ENCODE data around the gene USHBP1.

Gene USHBP1

DNA sequence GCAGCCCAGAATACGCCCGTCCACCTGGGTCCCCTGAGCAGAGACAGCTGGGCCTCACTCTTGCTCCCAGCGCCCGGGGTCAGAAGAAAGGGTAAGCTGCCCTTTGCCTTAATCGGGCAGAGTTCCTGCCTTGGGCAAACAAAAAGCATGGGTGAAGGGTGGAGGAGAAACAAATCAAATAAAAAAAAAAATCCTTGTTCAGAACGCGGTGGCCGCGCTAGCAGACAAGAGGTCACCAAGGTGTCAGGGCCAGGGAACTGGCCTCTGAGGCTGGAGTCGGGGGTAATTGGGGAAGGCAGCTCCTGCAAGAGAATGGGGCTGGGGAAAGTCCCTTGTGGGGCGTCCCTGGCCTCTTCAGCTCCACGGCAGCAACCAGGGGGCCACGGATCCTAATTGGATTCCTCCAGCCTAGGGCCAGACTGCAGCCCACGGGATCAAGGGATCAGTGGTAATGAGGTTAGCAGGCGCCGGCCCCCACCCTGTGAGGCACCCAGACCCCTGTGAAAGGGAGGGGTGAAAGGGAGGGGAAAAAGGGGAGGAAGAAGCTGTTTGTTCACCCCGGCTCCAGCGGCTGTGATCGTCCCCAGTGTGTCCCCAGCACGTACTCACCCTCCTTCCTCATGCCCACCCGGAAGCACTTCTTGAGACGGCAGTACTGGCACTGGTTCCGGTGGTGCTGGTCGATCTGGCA is 24.3 kb downstream of the USHBP1 start:
- DNase-seq, result no peak

DNA sequence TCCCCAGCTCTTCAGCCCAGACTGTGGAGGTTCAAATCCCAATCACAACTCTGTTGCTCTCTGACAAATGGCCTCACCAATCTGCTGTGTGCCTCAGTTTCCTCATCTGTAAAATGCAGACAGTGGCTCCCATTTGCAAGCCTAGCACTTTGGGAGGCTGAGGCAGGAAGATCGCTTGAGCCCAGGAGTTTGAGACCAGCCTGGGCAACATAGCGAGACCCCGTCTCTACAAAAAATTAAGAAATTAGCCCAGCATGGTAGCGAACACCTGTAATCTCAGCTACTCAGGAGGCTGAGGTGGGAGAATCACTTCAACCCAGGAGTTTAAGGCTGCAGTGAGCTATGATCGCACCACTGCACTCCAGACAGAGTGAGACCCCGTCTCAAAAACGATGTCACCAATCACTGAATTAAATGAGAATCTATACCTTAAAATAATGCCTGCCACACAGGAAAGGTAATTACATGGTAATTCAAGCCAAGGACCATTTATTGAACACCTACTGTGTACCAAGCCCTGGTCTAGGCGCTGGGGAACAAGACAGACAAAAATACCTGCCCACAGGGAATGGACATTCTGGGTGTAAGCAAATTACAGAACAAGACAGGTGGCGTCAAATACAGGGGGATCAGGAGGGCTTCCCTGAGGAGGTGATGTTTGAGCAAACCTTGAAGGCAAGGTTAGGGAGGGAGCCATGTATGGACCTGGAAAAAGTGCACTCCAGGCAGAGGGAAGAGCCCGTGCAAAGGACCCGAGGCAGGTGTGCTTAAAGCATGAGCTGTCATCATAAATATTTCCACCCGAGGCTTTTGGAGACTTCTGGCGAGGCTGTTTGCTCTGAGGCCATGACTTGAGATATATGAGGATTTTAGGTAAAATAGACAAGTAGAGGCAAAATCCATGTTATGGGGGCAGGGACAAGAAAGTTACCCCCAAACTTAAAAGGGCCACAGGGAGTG is 26.5 kb downstream of the USHBP1 start:
- DNase-seq, result no peak

DNA sequence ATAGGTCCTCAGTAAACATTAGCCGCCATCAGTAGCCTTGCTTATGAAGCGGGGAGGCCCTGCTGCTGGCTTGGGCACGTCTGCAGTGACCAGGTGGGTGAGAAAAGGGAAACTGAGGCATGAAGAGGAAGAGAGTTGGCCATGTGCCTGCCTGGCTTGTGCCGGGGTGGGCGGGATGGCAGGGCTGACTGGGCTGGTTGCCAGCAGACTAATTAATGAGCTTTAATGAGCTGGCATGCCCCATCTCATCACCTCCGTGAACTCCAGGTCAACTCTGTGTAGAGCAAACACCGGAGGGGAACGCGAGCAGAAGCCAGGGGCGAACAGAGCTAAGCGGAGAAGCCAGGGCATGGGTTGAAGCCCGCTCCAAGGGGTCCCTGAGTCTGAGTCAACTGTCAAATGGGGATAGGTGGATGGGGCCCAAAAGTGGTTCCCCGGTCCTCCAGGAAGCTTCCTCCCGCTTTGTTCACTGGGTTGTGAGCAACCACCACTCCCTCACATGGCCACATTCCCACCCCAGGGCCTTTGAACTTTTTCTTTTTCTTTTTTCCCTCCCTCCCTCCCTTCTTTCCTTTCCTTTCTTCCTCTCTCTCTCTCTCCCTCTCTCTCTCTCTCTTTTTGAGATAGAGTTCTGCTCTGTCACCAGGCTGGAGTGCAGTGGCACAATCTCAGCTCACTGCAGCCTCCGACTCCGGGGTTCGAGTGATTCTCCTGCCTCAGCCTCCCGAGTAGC is 27.6 kb downstream of the USHBP1 start:
- DNase-seq, result no peak

DNA sequence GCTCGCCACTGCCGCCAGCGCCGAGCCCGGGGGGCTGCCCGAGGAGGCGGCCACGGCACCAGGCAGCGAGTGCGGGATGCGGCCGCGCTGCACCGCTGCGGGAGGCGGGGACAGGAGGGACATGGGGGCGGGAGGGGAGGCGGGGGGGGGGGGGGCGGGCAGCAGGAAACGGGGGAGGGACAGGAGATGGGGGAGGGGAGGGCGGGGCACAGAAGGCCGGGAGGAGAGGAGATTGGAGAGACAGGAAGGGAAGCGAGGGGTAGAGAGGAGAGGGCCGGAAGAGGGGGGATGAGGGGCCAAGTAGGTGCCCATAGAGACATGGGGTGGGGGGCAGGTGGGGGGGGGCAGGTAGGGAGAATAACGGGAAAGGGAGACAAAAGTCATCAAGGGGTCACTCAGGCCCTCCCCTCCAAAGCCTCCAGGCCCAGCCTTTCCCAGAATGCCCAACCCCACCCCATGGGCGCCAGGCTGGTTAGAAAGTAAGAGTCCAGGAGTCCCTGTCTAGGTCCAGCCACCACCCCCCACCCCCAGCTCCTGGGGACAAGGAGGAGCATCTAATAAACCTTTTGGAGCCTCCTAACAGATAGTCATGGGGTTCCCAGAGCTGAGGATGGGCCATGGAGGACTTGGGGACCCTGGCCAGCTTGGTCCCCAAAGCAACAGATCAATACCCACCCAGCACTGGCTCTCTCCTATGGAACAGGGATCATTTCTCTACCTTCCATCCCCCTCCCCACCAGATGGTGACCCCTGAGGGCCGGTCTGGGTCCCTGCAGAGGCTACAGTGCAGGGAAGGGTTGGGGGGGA is 28.4 kb downstream of the USHBP1 start:
- DNase-seq, result no peak

DNA sequence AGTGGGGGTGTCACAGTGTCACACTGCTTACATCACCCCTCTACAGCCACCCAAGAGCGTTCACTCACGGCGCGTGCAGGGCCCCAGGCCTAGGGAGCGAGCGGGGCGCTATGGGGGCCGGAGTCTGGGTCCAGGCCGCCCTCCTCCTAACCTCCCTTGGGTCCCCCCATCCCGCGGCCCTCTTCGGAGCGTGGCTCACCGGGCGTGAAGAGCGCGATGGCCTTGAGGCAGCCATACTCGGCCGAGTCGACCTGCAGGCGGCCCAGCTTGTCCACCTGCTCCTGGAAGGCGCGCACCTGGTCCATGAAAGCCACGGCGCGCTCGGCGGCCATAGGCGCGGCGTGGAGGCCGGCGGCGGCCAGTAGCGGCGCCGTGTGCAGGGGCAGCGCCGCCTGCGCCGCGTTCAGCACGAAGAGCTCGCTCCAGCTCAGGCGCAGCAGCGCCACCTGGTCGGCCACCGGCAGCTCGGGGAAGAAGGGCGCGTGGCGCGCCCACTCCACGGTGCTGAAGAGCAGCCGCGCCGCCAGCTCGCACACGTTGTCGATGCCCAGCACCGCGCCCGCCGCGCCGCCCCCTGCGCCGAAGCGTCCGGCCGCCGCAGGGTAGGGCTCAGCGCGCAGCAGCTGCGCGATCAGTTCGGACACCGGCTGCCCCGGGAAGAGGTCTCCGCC is 29.1 kb downstream of the USHBP1 start:
- DNase-seq, result peak; percentile 89

DNA sequence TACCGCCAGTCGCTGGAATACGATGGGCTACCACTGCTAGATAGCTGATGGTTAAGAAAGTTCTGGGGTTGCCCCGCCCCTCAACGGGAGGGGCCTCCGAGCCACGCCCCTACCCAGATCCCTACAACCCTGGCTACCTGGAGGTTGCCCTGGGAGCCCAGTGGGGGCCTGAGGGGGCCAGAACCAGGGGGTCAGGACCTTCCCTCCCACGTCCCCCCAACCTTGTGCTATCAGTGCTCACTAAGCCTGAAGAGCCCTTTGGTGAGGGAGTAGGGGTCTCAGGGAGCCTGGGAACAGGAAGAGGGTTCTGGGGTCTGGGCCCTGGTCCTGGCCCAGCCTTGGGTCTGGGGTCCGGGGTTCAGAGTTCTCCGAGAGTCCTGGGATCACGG is 29.6 kb downstream of the USHBP1 start:
- DNase-seq, result peak; percentile 47

DNA sequence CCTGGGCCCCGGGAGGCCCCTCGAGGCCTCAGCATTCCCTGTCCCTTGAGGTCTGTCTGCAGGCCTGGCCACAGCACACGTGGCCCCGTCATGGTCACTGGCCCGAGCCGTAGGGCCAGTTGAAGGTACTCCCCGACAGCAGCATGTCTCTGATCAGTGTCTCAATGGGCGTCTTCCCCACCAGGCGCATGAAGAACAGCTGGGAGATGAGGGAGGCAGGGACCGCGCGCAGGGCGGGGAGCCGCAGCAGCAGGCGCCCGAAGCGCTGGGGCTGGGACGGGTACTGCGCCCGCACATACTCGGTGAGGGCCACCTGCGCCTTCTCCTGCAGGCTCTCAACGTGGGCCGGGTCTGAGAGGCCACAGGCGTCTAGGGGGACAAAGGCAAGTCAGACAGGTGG is 32.3 kb downstream of the USHBP1 start:
- DNase-seq, result no peak

DNA sequence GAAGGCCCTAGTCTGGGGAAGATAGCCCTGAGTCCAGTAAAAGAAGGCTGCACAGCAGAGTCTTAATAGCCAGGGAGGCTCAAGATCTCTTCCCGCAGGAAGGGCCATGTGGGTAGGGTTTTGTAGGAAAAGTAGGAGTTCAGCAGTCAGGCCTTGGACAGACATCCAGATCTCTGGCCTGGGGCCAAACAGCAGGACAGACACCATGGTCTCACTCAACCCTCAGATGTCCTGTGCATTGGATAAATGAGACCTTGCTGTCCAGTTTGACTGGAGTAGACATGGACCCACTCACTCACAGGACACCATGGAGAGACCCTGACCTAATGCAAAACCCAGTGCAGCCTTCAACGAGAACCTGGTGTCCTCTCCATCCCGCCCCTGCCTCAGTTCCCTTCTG is 34.7 kb downstream of the USHBP1 start:
- DNase-seq, result no peak

DNA sequence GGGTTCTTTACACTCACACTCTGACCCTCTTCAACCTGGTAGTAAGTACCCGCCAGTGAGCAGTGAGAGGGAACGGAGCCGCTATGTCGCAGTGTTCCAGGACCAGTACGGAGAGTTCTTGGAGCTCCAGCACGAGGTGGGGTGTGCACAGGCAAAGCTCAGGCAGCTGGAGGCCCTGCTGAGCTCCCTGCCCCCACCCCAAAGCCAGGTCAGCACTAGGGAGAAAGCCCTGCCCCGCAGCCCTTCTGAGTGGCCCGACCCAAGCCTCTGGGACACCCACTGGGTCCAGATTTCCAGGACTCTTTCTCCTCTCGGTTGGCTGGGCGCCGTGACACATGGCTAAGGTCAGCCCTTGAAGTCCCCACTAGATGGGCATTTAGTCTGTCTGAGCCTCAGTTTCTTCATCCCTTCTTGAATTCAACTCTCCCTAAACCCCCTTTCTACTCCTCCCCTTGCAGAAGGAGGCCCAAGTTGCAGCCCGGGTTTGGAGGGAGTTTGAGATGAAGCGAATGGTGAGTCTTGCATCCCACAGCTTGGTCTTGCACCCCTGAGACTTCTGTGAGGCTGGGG is 36.7 kb downstream of the USHBP1 start:
- no peak for DNase-seq

DNA sequence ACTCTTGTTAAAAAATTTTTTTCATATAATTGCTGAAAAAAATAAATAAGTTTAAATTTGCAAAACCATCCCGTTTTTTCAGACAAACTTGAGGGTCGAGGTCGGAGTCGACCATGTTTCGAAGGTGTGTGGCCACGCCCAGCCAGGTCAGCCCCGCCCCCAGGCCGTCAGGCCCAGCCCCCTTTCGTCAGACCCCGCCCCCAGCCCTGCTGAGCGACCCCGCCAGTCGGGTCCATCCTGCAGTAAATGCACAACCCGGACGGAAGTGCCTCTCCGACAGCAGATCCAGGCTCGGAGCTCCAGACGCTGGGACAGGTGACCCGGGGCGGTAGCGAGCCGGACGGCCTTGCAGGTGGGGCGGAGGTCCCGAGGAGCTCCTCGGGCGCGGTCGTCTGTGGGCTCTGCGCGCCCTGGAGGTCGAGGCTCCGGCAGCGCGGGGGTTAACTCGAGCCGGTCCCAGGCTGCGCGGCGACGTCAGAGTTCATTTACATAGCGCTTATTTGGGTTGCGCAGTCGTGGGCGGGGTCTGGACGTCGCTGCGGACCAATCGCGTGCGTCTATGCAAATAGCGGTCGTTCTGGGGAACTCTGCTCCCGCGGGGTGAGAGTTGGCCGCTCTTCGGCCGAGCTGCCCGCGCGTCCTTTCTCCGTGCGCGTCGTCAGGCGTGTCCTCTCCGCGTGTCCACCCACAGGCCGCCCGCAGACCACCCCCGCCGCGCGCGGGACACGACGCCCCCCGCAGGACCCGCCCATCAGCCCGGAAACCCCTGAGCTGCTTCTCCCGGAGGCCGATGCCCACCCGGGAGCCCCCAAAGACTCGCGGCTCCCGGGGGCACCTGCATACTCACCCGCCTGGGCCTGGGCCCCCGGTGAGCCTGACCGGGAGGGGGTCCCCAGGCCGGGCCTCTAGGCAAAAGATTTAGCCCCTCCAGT is 38.3 kb downstream of the USHBP1 start, which contains the start of gene OCEL1:
Gene OCEL1 (plus strand): TSS at position 225 of the 932 bp plus-strand sequence. CDS start 22 bp downstream, at position 247.
- DNase-seq, result peak; percentile 100

DNA sequence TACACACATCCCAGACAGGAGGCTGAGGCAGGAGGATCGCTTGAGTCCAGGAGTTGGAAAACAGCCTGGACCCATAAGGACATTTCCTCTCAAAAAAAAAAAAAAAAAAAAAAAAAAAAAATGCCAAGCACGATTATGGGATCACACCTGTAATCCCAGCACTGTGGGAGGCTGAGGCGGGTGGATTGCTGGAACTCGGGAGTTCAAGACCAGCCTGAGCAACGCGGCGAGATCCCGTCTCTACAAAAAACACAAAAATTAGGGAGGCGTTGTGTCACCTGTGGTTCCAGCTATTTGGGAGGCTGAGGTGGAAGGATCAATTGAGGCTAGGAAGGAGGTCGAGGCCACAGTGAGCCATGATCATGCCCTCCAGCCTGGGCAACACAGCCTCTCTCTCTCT is 39.5 kb downstream of the USHBP1 start:
- no peak for DNase-seq

DNA sequence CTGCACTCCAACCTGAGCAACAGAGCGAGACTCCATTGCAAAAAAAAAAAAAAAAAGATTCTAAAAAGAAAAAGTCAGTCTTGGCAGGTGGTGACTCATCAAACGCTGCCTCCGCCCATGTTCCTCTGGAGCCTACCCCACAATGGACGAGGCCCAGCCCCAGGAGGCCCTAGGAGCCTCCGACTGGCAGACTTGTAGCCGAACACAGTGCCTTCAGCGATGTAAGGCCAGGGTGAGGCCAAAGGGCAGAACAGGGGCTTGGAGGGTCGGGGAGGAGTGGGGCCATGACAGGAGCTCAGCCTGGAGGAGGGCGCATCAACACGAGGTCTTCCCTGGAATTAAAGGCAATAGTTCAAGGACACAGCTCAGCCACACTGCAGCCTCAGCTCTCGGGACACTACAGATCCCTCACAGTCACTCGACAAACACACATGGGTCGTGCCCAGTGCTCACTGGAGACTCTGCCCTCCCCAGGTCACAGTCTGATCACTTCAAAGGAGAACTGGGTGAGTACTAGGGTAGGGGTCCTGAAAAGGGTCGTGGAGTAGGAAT is 44.3 kb downstream of the USHBP1 start:
- no peak for DNase-seq

DNA sequence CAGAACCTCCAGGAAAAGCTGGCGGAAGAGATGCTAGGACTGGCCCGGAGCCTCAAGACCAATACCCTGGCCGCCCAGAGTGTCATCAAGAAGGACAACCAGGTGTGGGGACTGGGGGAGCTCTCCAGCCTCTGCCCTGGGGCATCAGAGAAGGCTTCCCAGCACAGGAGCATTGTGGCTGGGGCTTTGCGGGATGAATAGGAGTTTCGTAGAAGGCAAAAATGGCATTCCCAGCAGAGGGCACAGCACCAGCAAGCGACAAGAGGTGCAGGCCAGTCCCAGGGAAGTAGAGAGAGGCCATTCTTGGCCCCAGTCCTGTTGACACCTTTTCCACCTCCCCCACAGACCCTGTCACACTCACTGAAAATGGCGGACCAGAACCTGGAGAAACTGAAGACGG is 45.3 kb downstream of the USHBP1 start:
- no peak for DNase-seq

DNA sequence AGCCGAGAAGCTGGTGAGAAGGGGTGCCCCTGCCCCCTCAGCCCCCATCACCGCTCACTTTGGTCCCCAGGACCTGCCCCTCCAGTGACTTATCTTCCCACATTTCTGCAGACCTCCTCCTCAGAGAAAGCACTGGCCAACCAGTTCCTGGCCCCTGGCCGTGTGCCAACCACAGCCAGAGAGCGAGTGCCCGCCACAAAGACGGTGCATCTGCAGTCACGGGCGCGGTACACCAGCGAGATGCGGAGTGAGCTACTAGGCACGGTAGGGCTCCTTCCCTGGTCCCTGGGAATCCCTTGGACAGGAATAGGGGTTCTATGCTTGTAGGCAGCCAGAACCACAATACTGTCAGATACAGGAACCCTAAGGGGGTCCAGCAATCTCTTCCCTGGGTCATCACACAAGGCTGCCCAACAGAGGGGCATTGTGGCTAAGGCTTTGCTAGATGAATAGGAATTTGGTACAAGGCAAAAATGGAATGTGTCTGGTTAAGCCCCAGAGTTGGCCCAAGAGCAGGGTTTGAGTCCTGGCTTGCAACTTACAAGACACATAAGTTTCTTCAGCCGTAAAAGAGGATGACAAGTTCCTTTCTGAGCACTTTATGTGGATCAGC is 48.4 kb downstream of the USHBP1 start:
- no peak for DNase-seq

DNA sequence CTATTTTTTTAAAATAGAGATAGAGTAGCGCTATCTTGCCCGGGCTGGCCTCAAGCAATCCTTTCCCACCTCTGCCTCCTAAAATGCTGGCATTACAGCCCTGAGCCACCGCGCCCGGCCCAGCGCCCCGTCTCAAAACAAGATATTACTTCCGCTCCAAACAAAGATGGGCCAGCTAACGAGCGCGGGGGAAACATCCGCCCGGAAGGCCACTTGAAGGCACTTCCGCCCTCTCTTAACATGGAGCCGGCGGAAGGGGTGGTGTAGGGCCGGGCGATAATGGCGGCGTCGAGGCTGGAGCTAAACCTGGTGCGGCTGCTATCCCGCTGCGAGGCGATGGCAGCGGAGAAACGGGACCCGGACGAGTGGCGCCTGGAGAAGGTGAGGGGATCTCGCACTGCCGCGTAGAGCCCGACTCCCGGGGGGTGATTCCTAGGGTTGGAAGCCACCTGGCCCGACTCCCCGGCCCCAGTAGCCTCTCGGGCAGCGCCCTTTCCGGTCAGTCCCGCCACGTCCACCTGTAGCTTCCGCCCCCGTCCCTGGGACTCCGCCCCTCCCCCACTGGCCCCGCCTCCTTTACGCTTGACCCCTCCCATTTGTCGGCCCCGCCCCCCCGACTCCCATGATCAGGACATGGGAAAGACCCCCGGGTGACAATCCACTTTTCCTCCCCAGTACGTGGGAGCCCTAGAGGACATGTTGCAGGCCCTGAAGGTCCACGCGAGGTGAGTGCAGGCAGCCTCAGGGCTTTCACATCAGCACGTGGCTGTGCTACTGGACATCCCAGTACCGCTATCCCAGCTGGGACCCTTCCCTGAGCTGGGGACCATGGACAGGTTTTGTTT is 49.2 kb downstream of the USHBP1 start, which contains the start of gene USE1:
Gene USE1 (plus strand): TSS at position 231 of the 845 bp plus-strand sequence. CDS start 49 bp downstream, at position 280.
- DNase-seq, result peak; percentile 99

DNA sequence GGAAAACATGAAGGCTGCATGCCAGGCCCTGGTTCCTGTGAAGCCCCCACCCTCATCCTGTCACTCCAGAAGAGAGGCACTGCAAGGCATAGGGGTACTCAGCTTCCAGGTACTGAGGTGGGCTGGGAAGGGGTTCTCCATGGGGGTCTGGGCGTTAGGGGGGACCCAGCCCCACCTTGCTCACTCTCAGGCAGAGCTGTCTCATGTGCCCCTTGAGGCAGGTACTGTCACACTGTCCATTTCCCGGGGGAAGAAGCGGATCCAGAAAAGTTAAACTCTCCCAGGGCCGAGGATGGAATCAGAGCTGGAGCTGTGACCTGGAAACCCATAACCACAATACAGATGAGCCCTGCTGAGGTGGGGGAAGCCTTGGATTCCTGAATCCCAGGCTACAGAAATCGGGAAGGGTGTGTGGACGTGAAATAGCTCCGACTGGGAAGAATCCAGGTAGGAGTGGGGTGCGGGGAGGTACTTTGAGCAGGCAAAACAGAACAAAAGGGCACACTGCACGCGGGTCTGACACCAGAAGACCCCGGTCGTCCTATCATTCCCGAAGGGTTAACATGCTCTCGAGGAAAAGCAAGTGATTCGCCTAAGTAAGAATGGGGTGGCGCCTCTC is 49.9 kb downstream of the USHBP1 start:
- no peak for DNase-seq

DNA sequence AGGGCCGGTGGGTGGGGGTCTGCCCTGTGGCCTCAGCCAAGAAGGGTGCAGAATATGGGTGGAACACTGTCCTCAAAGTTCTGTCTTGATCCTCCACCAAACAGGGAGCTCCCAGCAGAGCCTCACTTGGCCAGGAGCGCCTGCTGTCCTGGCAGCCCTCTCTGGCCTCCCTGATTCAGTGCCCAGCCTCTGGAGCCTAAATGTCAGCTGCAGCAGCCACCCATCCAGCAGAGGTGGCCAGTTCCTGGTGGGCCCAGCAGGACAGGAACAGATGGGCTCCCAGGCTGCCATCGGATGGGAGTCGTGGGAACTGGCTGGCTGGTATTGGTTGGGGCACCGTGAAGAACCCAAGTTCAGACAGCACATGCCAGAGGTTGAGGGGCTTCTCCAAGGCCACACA is 51.2 kb downstream of the USHBP1 start:
- DNase-seq, result no peak

Measured in right kidney (tissue), 1 donor.